HG03354 (cell line): ENCODE measurements around the gene DEUP1.
"Not testable (repeated sequence)": the region's sequence is repeated elsewhere in the genome, so short reads cannot be mapped to it uniquely, and the experiment has no call there.

Experiments
- ATAC-seq: cut with Tn5 transposase; IDR thresholded peaks from one replicate; pipeline ENCODE4 v1.9.1; 2021; ENCODE audit warnings: mild to moderate bottlenecking; ENCODE audit not compliant: unreplicated experiment, poor library complexity, severe bottlenecking

DEUP1 gene

DNA sequence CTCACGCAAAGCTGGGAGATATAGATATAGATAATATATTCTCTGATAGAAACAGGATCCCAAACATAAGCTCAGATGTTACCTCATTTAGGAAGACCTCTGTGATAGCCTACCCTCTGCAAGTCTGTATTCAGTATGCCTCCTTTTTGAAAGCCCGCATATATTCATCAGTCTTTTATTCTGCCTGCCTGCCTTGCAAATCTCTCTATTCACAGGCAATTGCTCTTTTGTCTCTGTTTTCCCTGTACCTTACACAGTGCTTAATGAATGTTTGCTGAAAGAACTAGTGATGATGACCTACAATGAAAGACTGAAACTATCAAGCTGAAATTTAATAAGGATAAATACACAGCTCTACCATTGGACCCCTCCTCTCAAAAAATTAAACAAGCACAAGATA, 18.4 kb downstream of the DEUP1 start:
- ATAC-seq = no peak

GRCh38 chr11:93350835-93351234, 20.3 kb downstream of the DEUP1 start:
- no peak for ATAC-seq

GRCh38 chr11:93359396-93359795, 28.9 kb downstream of the DEUP1 start:
- ATAC-seq = no peak

DNA sequence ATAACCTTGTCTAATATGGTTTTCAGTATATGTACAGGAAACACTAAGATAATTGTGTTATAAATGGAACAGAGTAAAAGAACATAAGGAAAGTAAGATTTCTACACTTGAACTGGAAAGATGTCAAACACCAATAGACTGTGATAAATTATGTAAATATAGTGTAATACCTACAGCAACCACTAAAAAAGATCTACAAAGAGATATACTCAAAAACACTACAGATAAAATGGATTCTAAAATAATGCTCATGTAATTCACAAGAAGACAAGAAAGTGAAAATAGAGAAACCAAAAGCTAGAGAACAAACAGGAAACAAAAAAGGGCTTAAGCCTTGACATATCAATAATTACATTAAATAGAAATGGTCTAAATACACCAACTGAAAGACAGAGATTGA, 30.9 kb downstream of the DEUP1 start:
- peak; percentile 60 for ATAC-seq

DNA sequence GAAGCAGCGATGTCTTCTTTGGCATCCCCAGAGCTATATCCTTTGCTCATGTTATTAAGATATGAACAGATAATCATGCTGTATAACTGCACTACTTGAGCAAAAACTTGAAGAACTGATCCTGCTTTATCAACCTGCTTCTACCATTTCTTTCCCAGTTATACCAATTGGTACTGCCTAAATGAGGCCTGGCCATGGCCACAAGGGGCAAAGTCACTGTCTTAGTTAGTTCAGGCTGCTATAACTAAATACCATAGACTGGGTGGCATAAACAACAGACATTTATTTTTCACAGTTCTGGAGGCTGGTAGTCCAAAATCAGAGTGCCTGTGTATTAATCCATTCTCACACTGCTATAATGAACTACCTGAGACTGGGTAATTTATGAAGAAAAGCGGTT, 37.5 kb downstream of the DEUP1 start:
- no peak for ATAC-seq

GRCh38 chr11:93370260-93370659, 39.7 kb downstream of the DEUP1 start:
- ATAC-seq = no peak

DNA sequence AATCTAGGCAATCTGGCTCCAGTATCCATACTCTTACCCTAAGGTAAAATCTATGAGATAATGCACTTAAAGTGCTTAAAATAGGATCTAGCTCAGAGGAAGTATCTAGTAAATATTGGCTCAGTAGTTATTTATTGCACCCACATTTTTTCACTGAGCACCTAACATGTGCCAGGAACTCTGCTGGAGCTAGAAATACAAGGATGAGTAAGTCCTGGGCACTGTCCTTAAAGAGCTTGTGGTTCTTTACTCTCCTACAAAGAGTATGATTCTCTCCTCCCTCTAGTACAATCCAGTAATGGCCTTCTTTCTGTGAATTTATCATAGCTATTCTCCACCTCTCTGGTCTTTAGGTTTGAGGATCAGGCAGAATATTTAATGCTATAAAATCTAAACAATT, 59.2 kb downstream of the DEUP1 start:
- ATAC-seq = no peak

- no peak for ATAC-seq
Measured at GRCh38 chr11:93392867-93393266, 62.3 kb downstream of the DEUP1 start.

GRCh38 chr11:93393386-93393785, 62.8 kb downstream of the DEUP1 start:
- no peak for ATAC-seq

DNA sequence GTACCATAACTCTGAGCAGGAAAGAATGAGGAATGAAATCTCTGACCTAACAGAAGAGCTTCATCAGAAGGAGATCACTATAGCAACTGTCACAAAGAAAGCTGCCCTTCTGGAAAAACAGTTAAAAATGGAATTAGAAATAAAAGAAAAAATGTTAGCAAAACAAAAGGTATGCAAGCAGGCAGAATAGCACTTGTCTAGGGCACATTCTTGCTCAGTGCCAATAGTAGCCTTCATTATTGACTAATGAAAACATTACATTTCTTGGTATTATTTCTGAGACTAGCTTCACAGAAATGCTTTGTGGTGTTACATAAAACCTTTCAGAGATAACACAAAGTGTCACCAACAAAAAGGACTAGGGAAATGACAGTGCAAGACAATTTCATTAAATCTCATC, 63.9 kb downstream of the DEUP1 start:
- ATAC-seq = no peak

- no peak for ATAC-seq
Measured at GRCh38 chr11:93396316-93396715, 65.8 kb downstream of the DEUP1 start.

DNA sequence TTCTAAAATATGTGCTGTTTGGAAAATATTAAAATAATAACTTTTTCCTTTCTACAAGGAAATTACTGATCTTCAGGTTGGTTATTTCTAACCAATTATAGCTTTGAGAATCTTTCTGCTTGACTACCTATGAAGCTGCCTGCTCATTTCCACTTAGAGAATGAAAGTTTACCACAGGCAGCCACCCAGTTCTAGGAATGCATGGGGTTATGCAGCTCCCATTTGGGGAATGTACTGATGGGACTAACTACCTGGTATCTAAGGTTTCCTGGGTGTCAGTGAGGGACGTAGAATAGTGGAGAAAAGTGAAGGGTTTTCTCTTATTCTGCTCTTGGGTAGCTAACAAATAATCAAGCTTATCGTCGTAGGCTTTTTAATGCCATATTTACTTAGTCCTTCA, 73.4 kb downstream of the DEUP1 start:
- no peak for ATAC-seq

GRCh38 chr11:93407777-93408401, 77.3 kb downstream of the DEUP1 start:
- no peak for ATAC-seq

DNA sequence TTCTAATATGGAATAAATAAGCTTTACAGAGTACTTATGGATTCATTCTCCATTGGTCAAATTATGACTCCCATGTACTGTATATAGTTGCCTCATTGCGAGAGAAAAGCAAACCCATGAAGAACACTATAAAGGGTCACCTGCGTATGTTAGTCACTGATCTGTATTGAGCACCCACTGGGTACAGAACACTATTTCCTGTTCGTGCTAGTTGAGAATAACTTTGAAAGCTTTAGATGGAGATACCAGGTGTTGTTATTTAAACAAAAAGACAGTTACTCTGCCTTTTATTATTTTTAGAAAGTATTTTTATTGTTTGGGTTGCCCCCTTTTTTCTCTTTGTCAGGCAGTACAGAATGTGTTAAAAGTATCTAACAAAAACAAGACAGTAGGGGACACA, 79.9 kb downstream of the DEUP1 start:
- ATAC-seq = no peak

DNA sequence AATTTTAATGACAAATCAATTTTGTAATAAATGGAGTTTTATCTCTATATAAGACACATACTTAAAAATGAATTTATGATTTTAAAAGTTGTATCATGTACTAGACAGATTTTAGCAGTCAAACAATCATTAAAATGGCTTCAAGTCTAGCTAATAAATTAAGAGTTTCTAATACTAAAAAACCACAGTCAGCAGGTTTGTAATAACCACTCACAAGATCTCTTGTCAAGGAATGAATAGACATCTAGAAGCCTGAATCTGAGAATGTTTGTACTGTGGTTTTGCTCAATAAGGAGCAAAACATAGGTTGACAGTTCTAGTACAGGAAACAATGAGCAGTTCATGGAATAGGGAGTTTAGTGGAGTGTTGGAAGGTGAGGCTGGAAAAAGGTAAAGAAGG, 81.2 kb downstream of the DEUP1 start:
- ATAC-seq = no peak

GRCh38 chr11:93432247-93432646, 101.7 kb downstream of the DEUP1 start:
- ATAC-seq = no peak

GRCh38 chr11:93443232-93443631, 112.7 kb downstream of the DEUP1 start:
- not testable (repeated sequence) for ATAC-seq

GRCh38 chr11:93444617-93445073, 114.1 kb downstream of the DEUP1 start:
- ATAC-seq = no peak

DNA sequence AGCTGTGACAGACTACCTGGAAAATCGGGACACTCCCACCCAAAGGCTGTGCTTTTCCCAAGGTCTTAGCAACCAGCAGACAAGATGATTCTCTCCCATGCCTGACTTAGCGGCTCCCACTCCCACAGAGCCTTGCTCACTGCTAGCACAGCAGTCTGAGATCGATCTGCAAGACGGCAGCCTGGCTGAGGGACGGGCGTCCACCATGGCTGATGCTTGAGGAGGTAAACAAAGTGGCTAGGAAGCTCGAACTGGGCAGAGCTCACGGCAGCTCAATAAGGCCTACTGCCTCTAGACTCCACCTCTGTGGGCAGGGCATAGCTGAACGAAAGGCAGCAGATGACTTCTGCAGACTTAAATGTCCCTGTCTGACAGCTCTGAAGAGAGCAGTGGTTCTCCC, 127.7 kb downstream of the DEUP1 start:
- ATAC-seq = no peak

DNA sequence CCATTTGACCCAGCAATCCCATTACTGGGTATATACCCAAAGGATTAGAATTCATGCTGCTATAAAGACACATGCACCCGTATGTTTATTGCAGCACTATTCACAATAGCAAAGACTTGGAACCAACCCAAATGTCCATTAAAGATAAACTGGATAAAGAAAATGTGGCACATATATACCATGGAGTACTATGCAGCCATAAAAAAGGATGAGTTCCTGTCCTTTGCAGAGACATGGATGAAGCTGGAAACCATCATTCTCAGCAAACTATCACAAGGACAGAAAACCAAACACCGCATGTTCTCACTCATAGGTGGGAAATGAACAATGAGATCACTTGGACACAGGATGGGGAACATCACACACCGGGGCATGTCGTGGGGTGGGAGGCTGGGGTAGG, 133.1 kb downstream of the DEUP1 start:
- ATAC-seq = not testable (repeated sequence)

DNA sequence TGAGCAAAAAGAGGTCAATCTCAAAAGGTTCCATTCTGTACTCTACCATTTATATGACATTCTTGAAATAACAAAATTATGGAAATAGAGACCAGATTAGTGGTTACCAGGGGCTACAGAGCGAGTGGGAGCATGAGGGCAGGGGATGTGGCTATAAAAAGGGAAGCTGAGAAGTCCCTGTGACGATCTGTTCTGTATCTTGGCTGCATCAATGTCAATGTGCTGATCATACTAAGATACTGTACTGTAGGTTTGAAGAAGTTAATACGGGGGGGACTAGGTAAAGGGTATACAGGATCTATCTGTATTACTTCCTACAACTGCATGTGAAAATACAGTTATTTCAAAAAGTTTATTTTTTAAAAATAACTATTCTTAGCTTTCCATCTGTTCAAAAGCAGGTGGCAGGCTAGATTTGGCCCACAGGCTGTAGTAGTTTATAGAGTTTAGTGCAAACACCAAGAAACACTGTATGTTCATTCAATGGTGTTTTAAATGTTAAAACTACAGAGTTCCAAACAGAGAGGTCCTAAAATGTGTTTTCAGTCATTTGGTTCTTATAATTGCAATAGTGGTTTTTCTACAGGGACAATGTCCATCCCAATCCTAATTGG, 134.5 kb downstream of the DEUP1 start:
- no peak for ATAC-seq

GRCh38 chr11:93467054-93467453, 136.5 kb downstream of the DEUP1 start:
- no peak for ATAC-seq
